ENCODE measurements around the gene SMURF1. TPM values are rescaled to one million over a fixed set of nuclear protein-coding genes. Genes with fewer than 3 reads are reported as not detected.

SMURF1 gene
- total RNA-seq, 2 experiments from 2014 or later = 12.4 to 13.4 TPM

GRCh38 chr7:99141334-99141733 is 2.6 kb downstream of the SMURF1 start:
- intact Hi-C loops (cut with DNase I, micrococcal nuclease) = loop anchor here (5.0 kb wide), 6 partner anchors 171 to 889 kb away; partner anchors contain the start of genes ARPC1A (in 1 of the 2), BAIAP2L1 (in 1 of the 2), TECPR1 (in 1 of the 2) and ZKSCAN5 (in 1 of the 2)
- H3K4me3 Mint-ChIP-seq = peak overlapping the region; percentile 81
- H3K27ac Mint-ChIP-seq = peak overlapping the region; percentile 90
- peaks cover 55% of the 10 kb centered on the region for H3K4me1 Mint-ChIP-seq
- H3K9me3 Mint-ChIP-seq (ENCODE audit: low read depth) = no peaks in the 10 kb centered on the region
- POLR2A ChIA-PET = no interaction called here
- DNase-seq = no peak
- CTCF ChIA-PET = interaction anchor here (1.5 kb wide), 1 partner anchor 10 kb away, joined by 3 read pairs; no protein-coding TSS in a partner anchor
- ATAC-seq = no peak
- H3K36me3 Mint-ChIP-seq (ENCODE audit: low read depth) = peaks cover 5% of the 10 kb centered on the region
- no peaks in the 10 kb centered on the region for H3K27me3 Mint-ChIP-seq

- Mint-ChIP-seq H3K27ac (peak overlapping the region; percentile 69), H3K4me1 (peaks cover 60% of the 10 kb centered on the region), H3K4me3 (peak overlapping the region; percentile 3), H3K27me3 (no peaks in the 10 kb centered on the region), H3K36me3 (ENCODE audit: low read depth) (peaks cover 5% of the 10 kb centered on the region), H3K9me3 (ENCODE audit: low read depth) (no peaks in the 10 kb centered on the region)
- intact Hi-C loops (cut with DNase I, micrococcal nuclease) = loop anchor here (5.0 kb wide), 6 partner anchors 171 to 889 kb away; partner anchors contain the start of genes ARPC1A (in 1 of the 2), BAIAP2L1 (in 1 of the 2), TECPR1 (in 1 of the 2) and ZKSCAN5 (in 1 of the 2)
- DNase-seq (no peak), ATAC-seq (no peak)
- POLR2A ChIA-PET = no interaction called here
- CTCF ChIA-PET = no interaction called here
Measured at GRCh38 chr7:99140813-99141212, 3.1 kb downstream of the SMURF1 start.

- no peak for ATAC-seq
- H3K4me1 Mint-ChIP-seq = peaks cover 64% of the 10 kb centered on the region
- H3K27me3 Mint-ChIP-seq = no peaks in the 10 kb centered on the region
- no peak overlapping the region for H3K4me3 Mint-ChIP-seq
- H3K27ac Mint-ChIP-seq = no peak overlapping the region
- intact Hi-C loops (cut with DNase I, micrococcal nuclease) = no loop called here
- H3K36me3 Mint-ChIP-seq (ENCODE audit: low read depth) = peaks cover 5% of the 10 kb centered on the region
- DNase-seq = no peak
- ChIA-PET CTCF (interaction anchor here (1.0 kb wide), 2 partner anchors 8 to 10 kb away, joined by 3 to 4 read pairs; no protein-coding TSS in a partner anchor), POLR2A (no interaction called here)
- no peaks in the 10 kb centered on the region for H3K9me3 Mint-ChIP-seq (ENCODE audit: low read depth)
Measured at GRCh38 chr7:99139036-99139435, 4.9 kb downstream of the SMURF1 start.

GRCh38 chr7:99137411-99138180 is 6.3 kb downstream of the SMURF1 start:
- no peak overlapping the region for H3K27ac Mint-ChIP-seq
- intact Hi-C loops (cut with DNase I, micrococcal nuclease) = no loop called here
- CTCF ChIA-PET = interaction anchor here (0.7 kb wide), 1 partner anchor 235 kb away, joined by 3 read pairs; no protein-coding TSS in a partner anchor

GRCh38 chr7:99135938-99136337 is 8.0 kb downstream of the SMURF1 start:
- Mint-ChIP-seq H3K27ac (no peak overlapping the region), H3K36me3 (ENCODE audit: low read depth) (peaks cover 5% of the 10 kb centered on the region), H3K4me3 (no peak overlapping the region), H3K27me3 (no peaks in the 10 kb centered on the region), H3K9me3 (ENCODE audit: low read depth) (no peaks in the 10 kb centered on the region), H3K4me1 (peaks cover 78% of the 10 kb centered on the region)
- POLR2A ChIA-PET = interaction anchor here (0.6 kb wide), 2 partner anchors 78 to 380 kb away, joined by 3 read pairs; no protein-coding TSS in a partner anchor
- intact Hi-C loops (cut with DNase I, micrococcal nuclease) = no loop called here
- DNase-seq (no peak), ATAC-seq (no peak)
- CTCF ChIA-PET = interaction anchor here (0.6 kb wide), 1 partner anchor 129 kb away, joined by 3 read pairs; no protein-coding TSS in a partner anchor

More at GRCh38 chr7:99137411-99138180, 6.3 kb downstream of the SMURF1 start:
- no peak for ATAC-seq
- Mint-ChIP-seq H3K4me3 (no peak overlapping the region), H3K27me3 (no peaks in the 10 kb centered on the region), H3K9me3 (ENCODE audit: low read depth) (no peaks in the 10 kb centered on the region), H3K4me1 (peaks cover 78% of the 10 kb centered on the region), H3K36me3 (ENCODE audit: low read depth) (peaks cover 5% of the 10 kb centered on the region)
- POLR2A ChIA-PET = no interaction called here
- DNase-seq = no peak

GRCh38 chr7:99133766-99134564 is 9.9 kb downstream of the SMURF1 start:
- no peak for DNase-seq
- POLR2A ChIA-PET = no interaction called here
- Mint-ChIP-seq H3K4me1 (peaks cover 60% of the 10 kb centered on the region), H3K36me3 (ENCODE audit: low read depth) (no peaks in the 10 kb centered on the region), H3K27ac (no peak overlapping the region), H3K4me3 (no peak overlapping the region), H3K27me3 (no peaks in the 10 kb centered on the region), H3K9me3 (ENCODE audit: low read depth) (no peaks in the 10 kb centered on the region)
- intact Hi-C loops (cut with DNase I, micrococcal nuclease) = no loop called here
- ATAC-seq = no peak
- CTCF ChIA-PET = interaction anchor here (0.6 kb wide), 1 partner anchor 265 kb away, joined by 3 read pairs; no protein-coding TSS in a partner anchor

GRCh38 chr7:99132595-99133321 is 11.2 kb downstream of the SMURF1 start:
- ChIA-PET CTCF (no interaction called here), POLR2A (no interaction called here)

GRCh38 chr7:99131290-99131689 is 12.6 kb downstream of the SMURF1 start:
- ATAC-seq (no peak), DNase-seq (no peak)
- intact Hi-C loops (cut with DNase I, micrococcal nuclease) = no loop called here
- POLR2A ChIA-PET = no interaction called here
- CTCF ChIA-PET = interaction anchor here (0.6 to 1.7 kb wide), 3 partner anchors 8 to 18 kb away, joined by 3 read pairs; no protein-coding TSS in a partner anchor
- Mint-ChIP-seq H3K27me3 (no peaks in the 10 kb centered on the region), H3K36me3 (ENCODE audit: low read depth) (no peaks in the 10 kb centered on the region), H3K4me1 (peaks cover 44% of the 10 kb centered on the region), H3K9me3 (ENCODE audit: low read depth) (no peaks in the 10 kb centered on the region), H3K4me3 (no peak overlapping the region), H3K27ac (no peak overlapping the region)

More at GRCh38 chr7:99132595-99133321, 11.2 kb downstream of the SMURF1 start:
- Mint-ChIP-seq H3K36me3 (ENCODE audit: low read depth) (no peaks in the 10 kb centered on the region), H3K9me3 (ENCODE audit: low read depth) (no peaks in the 10 kb centered on the region), H3K4me1 (peaks cover 50% of the 10 kb centered on the region), H3K27ac (no peak overlapping the region), H3K4me3 (no peak overlapping the region), H3K27me3 (no peaks in the 10 kb centered on the region)
- DNase-seq (peak; percentile 27), ATAC-seq (no peak)
- intact Hi-C loops (cut with DNase I, micrococcal nuclease) = no loop called here

GRCh38 chr7:99129536-99129935 is 14.4 kb downstream of the SMURF1 start:
- Mint-ChIP-seq H3K9me3 (ENCODE audit: low read depth) (no peaks in the 10 kb centered on the region), H3K27ac (no peak overlapping the region), H3K4me3 (no peak overlapping the region), H3K36me3 (ENCODE audit: low read depth) (no peaks in the 10 kb centered on the region), H3K27me3 (no peaks in the 10 kb centered on the region), H3K4me1 (peaks cover 43% of the 10 kb centered on the region)
- ATAC-seq (no peak), DNase-seq (no peak)
- intact Hi-C loops (cut with DNase I, micrococcal nuclease) = no loop called here
- ChIA-PET CTCF (interaction anchor here (0.8 kb wide), 1 partner anchor 9 kb away, joined by 4 read pairs; no protein-coding TSS in a partner anchor), POLR2A (no interaction called here)

GRCh38 chr7:99129001-99129400 is 14.9 kb downstream of the SMURF1 start:
- ATAC-seq = no peak
- intact Hi-C loops (cut with DNase I, micrococcal nuclease) = no loop called here
- Mint-ChIP-seq H3K27ac (no peak overlapping the region), H3K4me3 (no peak overlapping the region), H3K27me3 (no peaks in the 10 kb centered on the region), H3K36me3 (ENCODE audit: low read depth) (no peaks in the 10 kb centered on the region), H3K4me1 (peaks cover 45% of the 10 kb centered on the region), H3K9me3 (ENCODE audit: low read depth) (no peaks in the 10 kb centered on the region)
- no peak for DNase-seq
- ChIA-PET POLR2A (no interaction called here), CTCF (interaction anchor here (0.8 kb wide), 1 partner anchor 10 kb away, joined by 4 read pairs; no protein-coding TSS in a partner anchor)
